GM12878 (cell line): Measurements from ENCODE around the gene RHCG. TPM values are rescaled to one million over a fixed set of nuclear protein-coding genes. Genes with fewer than 3 reads are reported as not detected.

Source experiments
- ATAC-seq: fragments of 200-7000 bp; cut with Tn5 transposase; 3 replicates; pipeline ENCODE4 v1.9.1; 2020; ENCODE audit warnings: mild to moderate bottlenecking, moderate library complexity
- BruUV-seq: library from RNA; stranded (reverse); fragments of 400-500 nt; replicated peaks from 2 replicates; lab custom pipeline; 2021; lab: Mats Ljungman, UMichigan
- CTCF ChIA-PET: fragments of 300-600 bp; sonication (Branson Sonifier 250); formaldehyde crosslinking; extraction: SDS; loops from one replicate; lab custom pipeline; 2021; ENCODE audit warnings: inconsistent platforms; lab: Yijun Ruan, JAX
- POLR2A ChIA-PET: fragments of 350-600 bp; formaldehyde crosslinking; extraction: SDS; loops from one replicate; lab custom pipeline; 2021; ENCODE audit warnings: inconsistent platforms; lab: Charles Lee
- RAD21 ChIA-PET: fragments of 300-600 bp; sonication (Branson Sonifier 250); formaldehyde crosslinking; loops from one replicate; lab custom pipeline; 2023; ENCODE audit warnings: antibody characterized with exemption; ENCODE audit not compliant: unreplicated experiment; lab: Charles Lee
- SMC1A ChIA-PET: fragments of 300-600 bp; sonication (Branson Sonifier 250); formaldehyde crosslinking; loops from one replicate; lab custom pipeline; 2023; ENCODE audit not compliant: unreplicated experiment, uncharacterized antibody; lab: Charles Lee
- DNase-seq: peaks from one replicate; pipeline ENCODE4 v3.0.0-alpha.2; 2011; ENCODE audit warnings: low read depth, low spot score
- FAIRE-seq: peaks from 3 replicates; lab custom pipeline; 2011; peaks lifted over from hg19 to GRCh38; lab: Jason Lieb, UNC
- H2AFZ ChIP-seq: 2 replicates; pipeline ENCODE4 v1.6.0; 2011; ENCODE audit warnings: low read depth, low read length, control low read depth; ENCODE audit not compliant: control insufficient read depth
- H3K27ac ChIP-seq: 2 replicates; pipeline ENCODE4 v1.5.1; 2011; ENCODE audit warnings: control low read depth; ENCODE audit not compliant: control insufficient read depth, insufficient read depth
- H3K27me3 ChIP-seq, 2 experiments: replicated peaks in 1 of 2; 2 replicates each; pipeline versions ENCODE4 v1.6.0 to v1.6.1; 2011; ENCODE audit warnings: low read length in 1 of 2; ENCODE audit not compliant: control insufficient read depth in 2 of 2, insufficient read depth in 2 of 2
- H3K36me3 ChIP-seq, 2 experiments: 2 replicates each; pipeline ENCODE4 v1.5.1; 2011; ENCODE audit warnings: low read length in 1 of 2; ENCODE audit not compliant: control insufficient read depth in 2 of 2, insufficient read depth in 2 of 2
- H3K4me1 ChIP-seq: 2 replicates; pipeline ENCODE4 v1.6.1; 2011; ENCODE audit warnings: mild to moderate bottlenecking, low read length, moderate library complexity, mixed read lengths; ENCODE audit not compliant: control insufficient read depth, insufficient read depth
- H3K4me2 ChIP-seq: 2 replicates; pipeline ENCODE4 v1.6.0; 2011; ENCODE audit warnings: control low read depth; ENCODE audit not compliant: control insufficient read depth, insufficient read depth
- H3K4me3 ChIP-seq: fragments of 200-600 bp; sonication (generic); 2 replicates; pipeline ENCODE4 v1.5.1; 2016
- H3K79me2 ChIP-seq: 2 replicates; pipeline ENCODE4 v1.6.0; 2011; ENCODE audit warnings: low read length; ENCODE audit not compliant: control insufficient read depth, insufficient read depth
- H3K9ac ChIP-seq: 2 replicates; pipeline ENCODE4 v1.8.0; 2011; ENCODE audit warnings: low read length, control low read depth, mixed read lengths; ENCODE audit not compliant: control insufficient read depth, insufficient read depth
- H3K9me3 ChIP-seq: replicated peaks from 3 replicates; pipeline ENCODE4 v1.5.1; 2011; ENCODE audit warnings: mild to moderate bottlenecking, low read length; ENCODE audit not compliant: control insufficient read depth, insufficient read depth
- H4K20me1 ChIP-seq: 2 replicates; pipeline ENCODE4 v1.6.0; 2011; ENCODE audit not compliant: control insufficient read depth, insufficient read depth
- E2F4 ChIP-seq: IDR thresholded peaks from 2 replicates; pipeline ENCODE4 v1.6.1; 2012; ENCODE audit warnings: low read depth, low read length, improper control_type of control experiment
- KDM1A ChIP-seq: fragments of 200-600 bp; sonication (generic); IDR thresholded peaks from 2 replicates; pipeline ENCODE4 v1.6.1; 2016; ENCODE audit warnings: borderline replicate concordance
- KLF5 ChIP-seq: fragments of 450-650 bp; IDR thresholded peaks from 2 replicates; pipeline ENCODE4 v1.6.1; 2014; ENCODE audit warnings: mild to moderate bottlenecking; ENCODE audit not compliant: partially characterized antibody
- POLR2AphosphoS2 ChIP-seq: IDR thresholded peaks from 2 replicates; pipeline ENCODE4 v1.6.1; 2011; ENCODE audit warnings: low read depth, mild to moderate bottlenecking, low read length, improper control_type of control experiment, moderate library complexity
- RCOR1 ChIP-seq: conservative IDR thresholded peaks from 2 replicates; pipeline ENCODE4 v1.6.1; 2012; ENCODE audit warnings: low read depth, low read length, improper control_type of control experiment
- RELB ChIP-seq: fragments of 450-650 bp; IDR thresholded peaks from 2 replicates; pipeline ENCODE4 v1.6.1; 2017; ENCODE audit warnings: low read depth, mild to moderate bottlenecking, moderate library complexity
- SMAD1 ChIP-seq: fragments of 450-650 bp; IDR thresholded peaks from 2 replicates; pipeline ENCODE4 v1.6.1; 2018; ENCODE audit warnings: mild to moderate bottlenecking, low read depth; ENCODE audit not compliant: partially characterized antibody
- STAT3 ChIP-seq: IDR thresholded peaks from 2 replicates; pipeline ENCODE4 v1.6.1; 2011; ENCODE audit warnings: low read depth, low read length, improper control_type of control experiment
- TCF7 ChIP-seq: IDR thresholded peaks from 2 replicates; pipeline ENCODE4 v1.6.1; 2014; ENCODE audit warnings: antibody characterized with exemption, borderline replicate concordance
- ZBTB11 ChIP-seq: fragments of 450-650 bp; formaldehyde crosslinking; IDR thresholded peaks from 2 replicates; pipeline ENCODE4 v1.5.0; 2022; ENCODE audit warnings: mild to moderate bottlenecking, missing genetic modification characterization
- ZBTB40 ChIP-seq: fragments of 450-650 bp; IDR thresholded peaks from 2 replicates; pipeline ENCODE4 v1.6.1; 2016; ENCODE audit warnings: mild to moderate bottlenecking, moderate library complexity, borderline replicate concordance
- ZNF384 ChIP-seq: IDR thresholded peaks from 2 replicates; pipeline ENCODE4 v1.6.1; 2012; ENCODE audit warnings: low read depth, mild to moderate bottlenecking, low read length, improper control_type of control experiment, borderline replicate concordance
- WGBS: methylation state at CpG from one replicate; pipeline ENCODE4 v1.1.6; 2016; ENCODE audit warnings: low lambda C conversion rate; ENCODE audit not compliant: insufficient replicate concordance, insufficient coverage; ENCODE audit errors: missing lambda C conversion rate; 5-methylcytosine and 5-hydroxymethylcytosine counted together
- in situ Hi-C: fragments of 300-500 bp; cut with MboI; formaldehyde crosslinking; loops from 9 replicates; pipeline ENCODE4 v1.14.3; 2018; ENCODE audit warnings: mixed read lengths
- intact Hi-C: fragments of 100-400 bp; cut with micrococcal nuclease; formaldehyde crosslinking; loops from one replicate; pipeline ENCODE4 v1.14.2; 2022; ENCODE audit not compliant: unreplicated experiment
- polyA plus RNA-seq, 11 experiments: library from polyadenylated mRNA; depleted of rRNA in 4 of 11; unstranded in 6 of 11; stranded (reverse) in 5 of 11; fragments of >200 nt; fragmentation: Nextera tagmentation in 4 of 11; fragmentation: Illumina TruSeq in 1 of 11; extraction: Ambion mirVana in 4 of 11; extraction: Trizol in 1 of 11; gene quantifications; 1 replicate in 1 of 11; 2 replicates in 10 of 11; pipeline versions ENCODE4 v1.2.1 to v1.2.3, GENCODE V29; 2011 to 2016; ENCODE audit warnings: inconsistent platforms in 2 of 11, missing spikeins in 2 of 11, low read depth in 1 of 11
- total RNA-seq, 4 experiments: library from RNA; depleted of rRNA in 3 of 4; stranded (reverse); fragments of >200 nt in 3 of 4; fragmentation: Illumina TruSeq in 1 of 4; extraction: Trizol in 1 of 4; gene quantifications; 2 replicates each; pipeline versions ENCODE4 v1.2.1 to v1.2.3, GENCODE V29; 2013 to 2021

RHCG gene
- total and polyA plus RNA-seq, 10 of the 15 experiments (the other 5 are each of a cell fraction or from before 2014, with no cell fraction given): 0.05 to 0.11 TPM; not detected in 8

GRCh38 chr15:89490081-89490813 lies 6.1 kb downstream of the RHCG start:
- Histone ChIP-seq H3K4me2 (no peak overlapping the region), H3K4me3 (no peak overlapping the region), H3K79me2 (no peaks in the 10 kb centered on the region), H3K9me3 (no peaks in the 10 kb centered on the region), H3K27me3 (no peaks in the 10 kb centered on the region; a peak in 2 of 4 replicates), H3K9ac (no peak overlapping the region), H3K27ac (no peak overlapping the region), H2AFZ (no peak overlapping the region), H3K36me3 (no peaks in the 10 kb centered on the region), H3K4me1 (no peaks in the 10 kb centered on the region), H4K20me1 (no peaks in the 10 kb centered on the region)
- ChIA-PET SMC1A (interaction anchor here (1.2 to 1.7 kb wide), 2 partner anchors 11 to 65 kb away, joined by 3 read pairs; no protein-coding TSS in a partner anchor), RAD21 (no interaction called here), CTCF (interaction anchor here (0.6 to 1.5 kb wide), 6 partner anchors 17 to 866 kb away, joined by 3 to 5 read pairs (median 4); no protein-coding TSS in a partner anchor), POLR2A (no interaction called here)
- in situ Hi-C loops: no loop called here
- no TSS peak for BruUV-seq
- no peak for DNase-seq
- no peak for FAIRE-seq
- ATAC-seq: no peak
- WGBS: 37% methylated on average over 10 of the region's 10 CpGs
- intact Hi-C loops: no loop called here
- TF ChIP-seq ZBTB40 (no peak), KLF5 (no peak), RCOR1 (no peak), TCF7 (no peak), KDM1A (no peak), STAT3 (no peak), POLR2AphosphoS2 (no peak), SMAD1 (no peak), ZNF384 (no peak), E2F4 (no peak), ZBTB11 (CRISPR knock-in tag) (no peak), RELB (no peak)
